Osteocyte (in vitro differentiated cells): ENCODE results near the gene ACAD8. TPM values are rescaled to one million over a fixed set of nuclear protein-coding genes. Genes with fewer than 3 reads are reported as not detected.
A peak's percentile ranks its signal among the peaks of the same experiment; 100 is the strongest.

Experiments used
- DNase-seq: peaks from one replicate; pipeline ENCODE4 v3.0.0; 2021; ENCODE audit warnings: mixed read lengths; ENCODE audit not compliant: unreplicated experiment; ENCODE audit errors: extremely low spot score
- H3K27ac Mint-ChIP-seq: one replicate; pipeline ENCODE4 v1.8.0; 2021; ENCODE audit warnings: mild to moderate bottlenecking, mixed read lengths; ENCODE audit not compliant: unreplicated experiment
- H3K27me3 Mint-ChIP-seq: one replicate; pipeline ENCODE4 v1.8.0; 2021; ENCODE audit warnings: mixed read lengths; ENCODE audit not compliant: unreplicated experiment
- H3K36me3 Mint-ChIP-seq: one replicate; pipeline ENCODE4 v1.8.0; 2021; ENCODE audit warnings: mixed read lengths; ENCODE audit not compliant: unreplicated experiment
- H3K4me1 Mint-ChIP-seq: one replicate; pipeline ENCODE4 v1.8.0; 2021; ENCODE audit warnings: mixed read lengths; ENCODE audit not compliant: unreplicated experiment
- H3K4me3 Mint-ChIP-seq: one replicate; pipeline ENCODE4 v1.8.0; 2021; ENCODE audit warnings: mild to moderate bottlenecking, moderate library complexity, mixed read lengths; ENCODE audit not compliant: unreplicated experiment
- H3K9me3 Mint-ChIP-seq: one replicate; pipeline ENCODE4 v1.8.0; 2021; ENCODE audit warnings: mixed read lengths; ENCODE audit not compliant: unreplicated experiment
- CTCF ChIP-seq: fragments of 200-600 bp; sonication (generic); IDR thresholded peaks from 2 replicates; pipeline ENCODE4 v1.5.0; 2021; ENCODE audit warnings: antibody characterized with exemption, mild to moderate bottlenecking, moderate library complexity
- total RNA-seq: library from RNA; stranded (reverse); gene quantifications from 2 replicates; pipeline ENCODE4 v1.2.1, GENCODE V29; 2021

The ACAD8 gene
- total RNA-seq, 1 donor from 2014 or later, result 25.5 TPM

GRCh38 chr11:134272381-134273316, 19.3 kb downstream of the ACAD8 start:
- H3K4me3 Mint-ChIP-seq, result no peak overlapping the region
- peaks cover 68% of the 10 kb centered on the region for H3K27me3 Mint-ChIP-seq
- peak; percentile 57 for DNase-seq
- H3K9me3 Mint-ChIP-seq, result no peaks in the 10 kb centered on the region
- H3K36me3 Mint-ChIP-seq, result no peaks in the 10 kb centered on the region
- H3K27ac Mint-ChIP-seq, result no peak overlapping the region
- peaks cover 15% of the 10 kb centered on the region for H3K4me1 Mint-ChIP-seq
- no peak for TF ChIP-seq CTCF

DNA sequence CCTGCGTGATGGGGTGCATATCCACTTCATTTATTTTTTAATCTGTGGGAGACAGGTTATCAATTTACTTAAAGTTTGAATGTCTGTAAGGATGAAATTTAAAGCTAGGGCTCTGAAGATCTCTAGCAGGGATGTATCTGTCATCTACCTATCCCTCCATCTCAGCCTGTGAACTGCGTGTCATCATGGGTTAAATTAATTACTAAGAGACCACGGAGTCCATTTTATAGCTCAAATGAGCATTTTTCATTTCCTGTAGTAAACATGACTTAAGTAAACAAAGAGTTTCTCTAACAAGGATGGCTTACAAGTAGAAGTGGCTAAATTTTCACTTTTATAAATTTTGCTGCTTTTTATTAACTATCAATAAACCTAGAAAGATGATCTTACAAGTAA, 19.9 kb downstream of the ACAD8 start:
- no peak for DNase-seq
- H3K27ac Mint-ChIP-seq, result no peak overlapping the region
- TF ChIP-seq CTCF, result no peak
- H3K36me3 Mint-ChIP-seq, result no peaks in the 10 kb centered on the region
- peaks cover 73% of the 10 kb centered on the region for H3K27me3 Mint-ChIP-seq
- H3K9me3 Mint-ChIP-seq, result no peaks in the 10 kb centered on the region
- H3K4me3 Mint-ChIP-seq, result no peak overlapping the region
- peaks cover 15% of the 10 kb centered on the region for H3K4me1 Mint-ChIP-seq

- Mint-ChIP-seq H3K9me3 (no peaks in the 10 kb centered on the region), H3K27me3 (peaks cover 89% of the 10 kb centered on the region), H3K36me3 (no peaks in the 10 kb centered on the region), H3K27ac (no peak overlapping the region), H3K4me3 (peak overlapping the region; percentile 66), H3K4me1 (peaks cover 15% of the 10 kb centered on the region)
- no peak for DNase-seq
- no peak for TF ChIP-seq CTCF
Observed at GRCh38 chr11:134275188-134275533, 21.8 kb downstream of the ACAD8 start.

- Mint-ChIP-seq H3K4me1 (peaks cover 15% of the 10 kb centered on the region), H3K4me3 (peak within 1 kb of the TSS; percentile 66), H3K36me3 (no peaks in the 10 kb centered on the region), H3K27me3 (peaks cover 89% of the 10 kb centered on the region), H3K9me3 (no peaks in the 10 kb centered on the region), H3K27ac (no peak within 1 kb of the TSS)
- peak; percentile 42 for TF ChIP-seq CTCF
- peak; percentile 84 for DNase-seq
Observed at GRCh38 chr11:134275534-134276395, 22.4 kb downstream of the ACAD8 start, which contains the start of gene GLB1L3. Gene GLB1L3, plus strand, starts transcription at chr11:134276379. Its CDS starts 362 bp downstream, at chr11:134276741.
